Activated T-cell treated with anti-CD3 and anti-CD28 coated beads for 48 hours (primary cell): ENCODE data around the gene MGAT4A.
"Not testable (repeated sequence)": the region's sequence is repeated elsewhere in the genome, so short reads cannot be mapped to it uniquely, and the experiment has no call there.

ENCODE experiments used
- DNase-seq: peaks from one replicate; pipeline ENCODE4 v3.0.0-alpha.2; 2020; ENCODE audit warnings: low read depth

MGAT4A gene

DNA sequence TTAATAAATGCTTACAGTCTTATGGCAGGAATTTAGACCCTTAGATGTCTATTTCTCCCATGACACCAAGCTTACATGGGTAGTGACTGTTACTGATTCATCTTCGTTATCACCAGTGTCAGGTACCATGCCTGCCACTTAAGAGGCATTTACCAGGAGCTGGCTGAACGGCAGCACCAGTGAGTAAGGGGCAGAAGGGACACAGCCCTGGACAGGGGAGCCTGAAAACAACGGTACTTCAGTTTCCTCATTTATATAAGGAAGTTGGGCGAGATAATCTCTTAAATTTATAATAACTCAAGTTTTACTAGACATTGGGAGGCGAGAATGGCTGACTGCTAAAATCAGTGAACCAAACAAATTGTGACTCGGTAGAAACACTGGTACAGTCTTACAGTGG, 123.8 kb downstream of the MGAT4A start:
- no peak for DNase-seq

DNA sequence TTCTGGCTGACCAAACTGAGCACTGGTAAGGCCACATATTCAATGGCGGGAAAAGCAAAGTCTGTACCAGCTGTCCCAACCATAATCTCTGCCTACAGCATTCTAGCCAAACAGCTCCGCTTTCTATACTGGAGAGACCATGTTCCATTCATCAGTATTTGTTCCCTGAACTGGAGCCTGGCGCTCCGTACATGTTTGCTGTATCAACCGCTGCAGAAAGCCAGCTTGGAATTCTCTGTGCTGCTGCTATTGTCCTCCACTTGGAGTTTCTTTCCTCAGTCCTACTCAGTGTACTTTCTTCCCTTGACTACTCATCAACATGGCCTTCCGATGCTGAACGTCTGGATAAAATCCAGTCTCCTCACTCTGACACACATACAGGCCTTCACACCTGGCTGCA, 124.5 kb downstream of the MGAT4A start:
- DNase-seq = no peak

DNA sequence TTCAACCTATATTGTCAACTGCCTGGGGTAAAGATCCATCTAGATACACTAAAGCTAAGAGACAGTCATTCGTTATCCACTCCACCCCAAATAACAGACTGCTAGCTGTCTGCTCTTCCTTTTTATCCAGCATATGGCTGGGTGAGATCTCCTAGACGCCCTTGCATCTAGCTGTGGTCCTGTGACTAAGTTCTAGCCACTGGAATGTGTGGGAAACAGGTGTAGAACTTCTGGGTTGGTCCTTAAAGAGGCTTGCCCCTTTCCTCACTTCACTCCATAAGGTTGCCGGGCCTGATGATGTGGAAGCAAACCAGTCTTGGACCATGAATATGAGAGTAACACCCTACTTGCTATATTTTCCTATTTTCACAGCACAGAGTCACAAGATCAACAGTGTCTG, 125.9 kb downstream of the MGAT4A start:
- no peak for DNase-seq

DNA sequence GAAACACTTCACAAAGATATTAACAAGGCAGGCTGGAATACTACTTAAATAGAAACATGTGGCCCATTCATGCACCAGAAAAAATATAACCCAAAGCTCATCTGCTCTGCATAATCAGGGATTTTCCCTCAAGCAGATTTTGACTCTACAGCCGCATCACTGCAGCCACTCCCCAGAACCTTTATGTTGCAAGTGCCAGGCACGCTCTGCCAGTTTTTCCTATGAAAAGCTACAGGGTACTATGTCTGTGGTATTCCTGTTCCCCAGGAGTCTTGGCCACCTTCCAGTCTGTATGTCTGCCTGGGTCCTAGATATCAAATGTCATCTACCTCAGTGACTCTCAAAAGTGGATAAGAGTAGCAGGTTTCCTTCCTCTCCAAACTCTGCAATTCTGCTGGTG, 126.4 kb downstream of the MGAT4A start:
- no peak for DNase-seq

DNA sequence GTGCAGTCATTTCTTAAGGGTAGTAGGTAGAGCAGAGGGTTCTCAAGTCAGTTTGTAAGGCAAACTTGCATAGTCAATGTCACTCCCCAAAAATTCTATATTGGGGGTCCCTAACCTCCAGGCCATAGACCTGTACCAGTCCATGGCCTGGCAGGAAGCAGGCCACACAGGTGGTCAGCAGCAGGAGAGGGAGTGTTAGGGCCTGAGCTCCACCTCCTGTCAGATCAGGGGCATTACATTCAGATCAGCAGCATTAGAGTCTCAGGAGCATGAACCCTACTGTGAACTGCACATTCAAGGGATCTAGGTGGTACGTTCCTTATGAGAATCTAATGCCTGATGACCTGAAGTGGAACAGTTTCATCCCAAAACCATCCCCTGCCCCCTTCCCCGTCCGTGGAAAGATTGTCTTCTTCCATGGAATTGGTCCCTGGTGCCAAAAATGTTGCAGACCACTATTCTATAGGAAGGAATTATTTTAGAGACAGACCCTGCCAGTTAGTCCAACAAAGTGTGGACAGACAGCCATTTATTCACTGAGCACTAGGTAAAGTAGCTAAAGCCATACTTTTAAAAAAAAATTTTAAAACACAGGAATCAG, 129.3 kb downstream of the MGAT4A start:
- no peak for DNase-seq

DNA sequence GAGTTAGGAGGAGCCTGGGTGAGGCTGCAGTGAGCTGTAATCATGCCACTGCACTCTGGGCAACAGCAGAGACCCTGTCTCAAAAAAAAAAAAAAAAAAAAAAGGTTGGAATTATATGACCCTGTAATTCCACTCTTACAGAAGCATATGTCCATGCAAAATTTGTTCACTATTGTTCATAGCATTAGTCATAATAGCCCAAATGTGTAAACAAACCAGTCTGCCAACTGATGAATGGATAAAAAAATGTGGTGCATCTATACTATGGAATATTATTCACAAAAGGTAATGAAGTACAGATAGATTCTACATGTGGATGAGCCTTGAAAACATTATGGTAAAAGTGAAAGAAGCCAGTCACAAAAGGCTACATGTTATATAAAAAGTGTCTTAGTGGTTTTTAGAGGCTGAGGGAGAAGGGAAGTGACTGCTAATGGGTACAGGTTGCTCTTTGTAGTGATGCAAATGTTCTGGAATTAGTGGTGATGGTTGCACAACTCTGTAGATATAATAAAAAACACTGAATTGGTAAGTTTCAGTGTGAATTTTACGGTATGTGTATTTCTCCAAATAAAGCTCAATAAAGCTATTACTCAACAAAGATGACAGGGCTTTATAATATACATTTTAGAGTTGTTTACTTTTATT, 132.0 kb downstream of the MGAT4A start:
- no peak for DNase-seq

DNA sequence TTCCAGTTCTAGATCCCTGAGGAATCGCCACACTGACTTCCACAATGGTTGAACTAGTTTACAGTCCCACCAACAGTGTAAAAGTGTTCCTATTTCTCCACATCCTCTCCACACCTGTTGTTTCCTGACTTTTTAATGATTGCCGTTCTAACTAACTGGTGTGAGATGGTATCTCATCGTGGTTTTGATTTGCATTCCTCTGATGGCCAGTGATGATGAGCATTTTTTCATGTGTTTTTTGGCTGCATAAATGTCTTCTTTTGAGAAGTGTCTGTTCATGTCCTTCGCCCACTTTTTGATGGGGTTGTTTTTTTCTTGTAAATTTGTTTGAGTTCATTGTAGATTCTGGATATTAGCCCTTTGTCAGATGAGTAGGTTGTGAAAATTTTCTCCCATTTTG, 136.3 kb downstream of the MGAT4A start:
- not testable (repeated sequence) for DNase-seq

DNA sequence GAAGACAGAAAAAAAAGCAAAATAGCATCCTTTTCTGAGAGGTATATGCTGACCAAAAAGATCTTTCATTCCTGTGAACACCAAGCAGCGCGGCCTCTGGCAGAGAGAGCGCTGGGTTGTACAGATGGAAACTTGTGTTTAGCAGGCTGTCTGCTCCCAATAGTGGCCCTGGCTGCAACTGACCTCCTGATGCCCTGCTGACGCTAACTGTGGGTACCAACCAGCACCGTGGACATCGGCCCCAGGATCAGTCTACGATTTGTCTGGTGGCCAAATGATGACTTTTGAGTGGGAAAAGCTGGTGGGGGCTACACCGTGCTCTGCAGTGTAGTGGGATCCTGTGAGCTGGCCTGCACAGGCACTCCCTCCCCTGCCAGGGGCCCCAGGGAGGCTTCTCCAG, 138.4 kb downstream of the MGAT4A start:
- no peak for DNase-seq

DNA sequence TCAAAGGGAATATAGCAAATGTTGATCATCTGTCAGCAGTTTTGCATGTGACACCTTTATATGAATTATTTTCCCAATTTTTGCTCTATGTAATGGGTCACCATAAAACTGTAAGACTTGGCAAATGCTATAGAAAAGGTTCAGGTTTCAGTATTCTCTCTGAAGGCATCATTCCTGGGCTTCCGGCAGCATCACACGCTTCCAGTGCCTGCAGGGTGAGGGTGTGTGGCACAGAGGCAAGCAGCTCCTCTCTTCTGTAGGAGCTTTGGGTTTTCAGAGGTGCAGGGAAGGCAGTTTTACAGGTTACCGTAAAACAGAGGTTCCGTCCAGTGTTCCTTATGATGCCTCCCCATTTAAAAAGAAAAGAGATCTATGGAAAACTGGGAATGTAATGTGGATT, 141.4 kb downstream of the MGAT4A start:
- DNase-seq = no peak

DNA sequence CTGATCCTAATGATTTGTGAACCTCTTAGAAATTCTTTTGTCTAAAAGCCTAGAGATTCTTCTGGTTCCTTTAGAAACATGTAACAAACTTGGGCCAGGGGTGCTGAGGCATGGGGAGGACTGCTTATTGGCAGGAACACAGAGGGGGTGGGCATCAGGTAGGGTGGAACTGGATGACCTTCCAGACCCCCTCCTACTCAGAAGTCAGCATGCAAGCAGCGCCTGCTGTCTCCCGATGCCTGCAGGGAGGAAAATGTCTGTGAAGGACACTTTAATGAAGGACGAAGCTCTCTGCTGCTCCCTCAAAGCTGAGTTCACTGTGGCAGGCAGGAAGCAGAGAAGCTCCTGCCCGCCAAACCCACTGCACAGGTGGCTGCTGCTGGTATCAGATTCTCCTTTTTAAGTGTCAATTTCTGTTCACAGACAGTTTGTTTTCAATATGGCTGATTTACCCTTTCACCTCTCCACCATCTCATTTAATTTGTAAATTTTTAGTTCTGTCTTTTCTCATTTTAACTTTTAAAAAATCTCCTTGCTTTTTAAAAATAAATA, 142.0 kb downstream of the MGAT4A start:
- DNase-seq = no peak

DNA sequence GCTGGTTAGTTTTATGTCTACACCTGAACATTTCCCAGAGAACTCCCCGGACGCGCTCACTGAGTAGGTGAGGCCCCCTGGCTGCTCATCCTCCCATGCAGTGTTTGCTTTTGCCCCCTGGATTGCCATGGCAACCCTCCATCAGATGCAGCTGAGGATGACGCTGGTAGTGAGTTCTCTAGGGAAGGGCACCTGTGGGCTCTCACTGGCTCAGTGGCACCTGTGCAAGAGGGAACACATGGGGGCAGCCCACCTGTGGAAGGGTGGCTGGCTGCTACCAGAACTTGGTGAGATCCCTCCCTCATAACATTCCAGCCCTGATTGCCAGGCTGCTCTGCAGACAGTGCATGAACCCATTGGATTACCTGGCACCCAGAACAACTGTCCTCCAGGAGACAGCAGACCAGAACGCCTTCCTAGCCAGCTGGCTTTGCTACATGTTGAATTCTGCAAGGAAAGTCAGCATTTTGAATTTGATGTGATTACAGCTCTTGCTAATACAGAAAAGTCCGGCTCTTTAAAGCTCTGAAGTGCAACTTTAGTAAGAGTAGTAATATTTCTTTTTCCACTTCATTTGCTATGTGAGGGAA, 144.3 kb downstream of the MGAT4A start:
- DNase-seq = no peak

DNA sequence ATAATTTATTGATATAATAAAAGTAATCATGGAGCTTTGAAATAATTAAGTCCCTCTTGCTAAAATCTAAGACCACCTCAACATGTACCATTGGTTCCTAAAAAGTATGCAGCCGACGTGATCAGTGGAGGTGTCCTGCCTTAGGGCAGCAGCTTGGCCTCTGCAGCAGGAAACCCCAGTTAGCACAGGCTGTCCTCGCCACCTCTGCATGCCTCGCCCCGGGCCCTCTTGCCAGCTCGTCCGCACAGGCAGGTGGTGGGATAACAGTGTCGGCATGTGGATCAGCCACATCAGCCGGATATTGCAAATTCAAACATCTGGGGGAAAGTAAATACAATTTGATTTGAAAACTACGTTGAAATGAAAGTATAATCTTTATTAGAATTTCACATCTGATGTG, 145.5 kb downstream of the MGAT4A start:
- no peak for DNase-seq

DNA sequence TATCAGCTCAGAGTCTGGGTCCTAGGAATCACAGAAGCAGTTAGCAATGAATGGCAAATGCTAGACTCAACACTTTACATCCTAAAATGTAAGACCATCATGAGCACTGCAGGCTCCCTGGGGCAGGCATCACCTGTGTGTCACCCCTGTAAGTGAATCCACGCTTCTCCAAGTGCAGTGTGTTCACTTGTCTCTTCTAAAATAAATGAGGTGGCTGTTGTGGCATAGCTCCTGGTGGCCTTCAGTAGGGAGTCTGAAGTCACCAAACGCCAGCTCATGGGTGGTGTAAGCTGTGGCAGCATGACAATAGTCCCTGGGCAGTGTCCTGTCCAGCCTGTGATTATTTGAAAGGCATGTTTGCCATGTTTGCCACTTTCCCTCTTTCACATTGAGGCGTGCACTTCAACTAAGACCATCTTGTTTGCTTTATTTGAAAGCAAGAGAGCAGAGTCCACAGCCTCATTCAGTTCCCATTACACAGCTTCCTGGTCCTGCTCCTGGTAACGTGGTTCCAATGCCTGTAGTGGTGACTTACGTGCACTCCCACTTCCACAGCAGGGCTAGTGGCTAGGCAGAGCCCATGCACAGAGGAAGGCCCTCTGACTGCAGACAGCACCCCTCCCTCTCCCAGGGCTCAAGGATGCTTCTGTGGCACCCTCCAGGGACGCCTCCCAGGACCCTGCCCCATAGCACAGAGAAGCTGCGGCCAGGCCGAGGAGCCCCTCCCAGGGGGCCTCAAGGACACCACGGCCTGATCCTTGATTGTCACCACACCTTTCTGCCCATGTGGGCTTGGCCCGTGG, 146.9 kb downstream of the MGAT4A start:
- no peak for DNase-seq

DNA sequence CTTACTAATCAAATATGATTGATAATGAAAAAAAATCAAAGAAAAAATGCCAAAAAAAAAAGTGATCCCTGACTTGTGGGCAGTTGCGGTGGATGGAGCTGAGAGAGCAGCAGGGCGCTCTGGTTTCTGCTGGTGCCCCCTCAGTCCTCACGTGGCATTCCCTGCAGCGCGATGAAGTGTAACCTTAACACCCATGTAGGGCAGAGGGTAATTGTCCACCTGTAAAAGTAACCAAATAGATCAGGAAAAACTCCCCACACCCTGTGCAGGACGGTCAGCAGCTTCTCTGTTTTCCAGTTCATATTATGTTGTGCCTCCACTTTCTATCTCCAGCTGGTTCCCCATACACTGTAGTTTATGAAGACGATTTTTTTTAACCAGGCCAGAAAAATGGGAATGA, 147.7 kb downstream of the MGAT4A start:
- DNase-seq = no peak

DNA sequence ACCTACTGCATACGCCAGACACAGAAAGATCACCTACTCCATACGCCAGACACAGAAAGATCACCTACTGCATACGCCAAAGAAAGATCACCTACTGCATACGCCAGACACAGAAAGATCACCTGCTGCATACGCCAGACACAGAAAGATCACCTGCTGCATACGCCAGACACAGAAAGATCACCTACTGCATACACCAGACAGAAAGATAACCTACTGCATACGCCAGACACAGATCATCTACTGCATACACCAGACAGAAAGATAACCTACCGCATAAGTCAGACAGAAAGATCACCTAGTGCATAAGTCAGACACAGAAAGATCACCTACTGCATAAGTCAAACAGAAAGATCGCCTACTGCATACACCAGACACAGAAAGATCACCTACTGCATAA, 148.4 kb downstream of the MGAT4A start:
- no peak for DNase-seq

DNA sequence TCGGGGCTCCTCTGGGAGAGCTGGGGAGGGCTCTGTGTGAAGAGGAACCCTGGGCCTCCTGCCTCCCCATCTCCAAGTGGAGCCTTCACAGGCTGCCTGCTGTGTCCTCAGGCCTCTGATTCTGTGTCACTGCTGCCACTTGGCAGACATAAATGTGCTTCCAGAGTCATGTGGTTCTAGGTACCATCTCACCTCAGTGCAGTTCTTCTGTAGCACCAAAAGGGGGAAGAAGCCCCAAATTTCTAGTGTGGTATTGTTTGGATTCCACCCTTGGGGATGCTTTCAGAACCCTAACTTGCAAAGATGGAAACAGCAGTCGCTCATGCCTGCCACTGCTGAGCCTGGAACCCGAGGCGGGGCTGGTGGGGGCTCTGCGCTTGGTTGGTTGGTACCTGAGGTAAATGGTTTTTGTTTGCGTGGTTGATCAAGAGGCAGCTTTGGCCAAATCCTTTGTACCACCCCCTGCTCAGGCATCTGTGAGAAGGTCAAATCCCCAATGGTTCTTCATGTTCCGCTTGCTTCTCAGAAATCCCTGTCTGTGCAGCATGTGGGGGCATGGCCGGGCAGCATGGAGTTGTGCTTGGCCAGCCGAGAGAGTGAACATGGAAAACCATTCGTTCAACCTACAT, 150.2 kb downstream of the MGAT4A start:
- no peak for DNase-seq

DNA sequence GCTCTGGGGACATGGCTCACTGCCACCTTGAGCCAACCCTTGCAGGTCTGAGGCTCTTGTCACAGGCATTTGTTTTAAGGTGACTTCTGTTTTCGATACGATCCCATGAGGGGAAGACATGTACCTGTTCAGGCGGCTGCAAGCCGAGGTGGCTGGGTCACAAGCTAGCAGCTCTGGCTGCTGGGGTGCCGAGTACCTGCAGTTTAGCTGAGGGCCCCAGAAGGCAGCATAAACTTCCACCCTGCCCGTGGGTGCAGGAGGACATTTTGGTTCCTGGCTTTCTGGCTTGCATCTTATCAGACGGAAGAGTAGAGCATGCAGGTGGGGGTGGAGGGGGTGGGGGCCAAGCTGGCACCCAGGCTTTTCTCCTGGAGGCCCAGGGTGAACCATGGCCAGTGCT, 151.0 kb downstream of the MGAT4A start:
- no peak for DNase-seq

DNA sequence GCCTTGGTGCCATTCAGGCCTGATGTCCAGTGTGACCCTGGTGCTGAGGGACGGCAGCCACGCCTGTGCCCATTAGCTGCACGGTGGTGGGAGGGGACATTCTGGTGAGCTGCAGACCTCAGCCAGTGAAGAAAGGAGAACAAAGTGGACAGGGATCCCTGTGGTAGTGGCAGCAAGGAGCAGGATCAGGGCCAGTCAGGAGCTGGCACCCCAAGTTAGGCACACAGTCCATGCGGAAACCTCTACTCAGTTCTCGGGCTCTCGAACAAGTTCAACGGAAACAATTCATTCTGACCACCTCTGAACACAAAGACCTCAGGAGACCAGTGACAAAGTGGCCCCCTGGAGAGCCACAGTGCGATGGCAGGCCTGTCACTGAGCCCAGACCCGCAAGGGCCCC, 152.7 kb downstream of the MGAT4A start:
- no peak for DNase-seq

DNA sequence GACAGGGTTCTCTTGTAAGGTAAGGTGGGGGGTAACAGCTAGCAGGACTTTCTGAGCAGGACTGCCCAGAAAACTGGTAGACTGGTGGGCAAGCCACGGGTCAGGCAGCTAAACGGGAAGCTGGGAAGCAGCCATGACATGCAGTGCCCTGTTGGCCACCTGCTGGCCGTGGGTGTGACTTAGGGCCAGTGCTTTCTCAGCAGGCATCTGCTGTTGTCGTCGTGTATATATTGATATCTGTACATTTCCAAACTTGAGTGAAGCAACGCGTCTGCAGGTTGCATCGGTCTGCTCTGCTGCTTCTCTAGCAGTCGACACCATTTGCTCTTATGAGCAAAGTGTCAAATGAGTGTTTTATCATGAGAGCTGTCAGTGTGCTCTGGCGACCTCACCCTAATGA, 153.6 kb downstream of the MGAT4A start:
- DNase-seq = no peak

DNA sequence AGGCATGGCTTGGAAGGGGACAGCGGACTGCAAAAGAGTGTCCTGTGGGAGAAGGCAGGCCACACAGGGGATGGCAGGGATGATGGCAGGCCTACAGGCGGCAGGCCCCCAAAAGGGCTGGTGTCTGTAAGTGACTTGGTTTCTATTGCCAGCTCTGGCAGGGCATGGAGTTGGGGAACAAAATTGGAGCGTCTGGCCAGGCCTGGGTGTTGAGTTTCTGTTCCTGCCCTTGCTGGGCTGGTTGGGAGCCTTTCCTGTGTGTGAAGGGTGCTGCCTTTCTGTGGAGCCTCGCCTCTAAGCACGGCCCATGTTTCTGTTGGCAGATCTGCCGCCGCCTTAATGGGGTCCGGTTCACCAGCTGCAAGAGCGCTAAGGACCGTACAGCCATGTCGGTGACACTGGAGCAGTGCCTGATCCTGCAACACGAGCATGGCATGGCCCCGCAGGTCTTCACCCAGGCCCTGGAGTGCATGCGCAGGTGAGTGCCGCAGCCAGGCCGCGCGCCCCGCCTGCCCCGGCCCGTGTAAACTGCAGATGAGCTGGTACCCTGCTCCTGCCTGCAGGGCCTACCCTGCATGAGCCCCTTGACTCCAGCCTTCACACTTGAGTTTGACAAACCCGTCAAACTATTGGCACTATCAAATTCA, 154.1 kb downstream of the MGAT4A start:
- no peak for DNase-seq

DNA sequence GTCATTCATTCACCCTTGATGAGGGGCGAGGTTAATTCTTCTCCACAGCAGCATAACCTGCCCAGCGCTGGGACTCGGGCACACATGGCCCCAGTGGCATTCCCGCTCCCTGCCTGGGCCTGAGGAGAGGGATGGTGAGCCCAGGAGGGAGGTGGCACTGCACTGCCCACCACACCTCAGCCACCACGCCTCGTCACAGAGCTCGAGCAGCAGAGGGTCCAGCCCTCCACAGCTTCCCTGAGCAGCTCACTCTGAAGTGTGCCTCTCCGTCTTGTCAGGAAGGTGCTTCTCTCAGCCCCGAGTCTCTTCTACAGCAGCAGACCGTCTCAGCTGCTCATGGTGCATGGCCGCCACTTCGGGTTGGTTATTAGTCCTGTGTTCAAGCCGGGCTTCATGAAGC, 157.5 kb downstream of the MGAT4A start:
- DNase-seq = no peak

DNA sequence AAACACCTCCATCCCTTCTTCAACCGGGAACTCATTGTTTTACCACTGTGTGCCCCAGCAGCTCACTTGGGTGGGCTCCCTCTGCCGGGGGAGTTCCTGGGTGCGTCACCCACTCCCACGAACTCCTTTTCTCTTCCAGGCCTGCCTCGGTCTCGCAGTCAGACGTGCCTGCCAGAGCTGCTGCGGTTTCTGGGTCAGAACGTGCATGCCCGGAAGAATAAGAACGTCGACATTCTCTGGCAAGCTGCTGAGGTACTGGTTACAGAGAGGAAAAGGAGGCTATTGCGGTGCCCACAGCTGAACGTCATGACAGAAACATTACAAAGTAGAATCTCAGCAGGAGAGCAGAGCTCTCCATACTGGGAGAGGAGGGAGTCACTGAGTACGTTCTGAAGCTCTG, 158.3 kb downstream of the MGAT4A start:
- DNase-seq = no peak
